HCT116 (cell line): ENCODE results near the gene F2R. TPM values are rescaled to one million over a fixed set of nuclear protein-coding genes. Genes with fewer than 3 reads are reported as not detected.

ENCODE experiments used
- ATAC-seq: fragments of 200-7000 bp; cut with Tn5 transposase; 2 replicates; pipeline ENCODE4 v1.9.1; 2020; ENCODE audit warnings: mild to moderate bottlenecking, moderate library complexity
- BruUV-seq: library from RNA; stranded (reverse); fragments of 400-500 nt; replicated peaks from 2 replicates; lab custom pipeline; 2021; lab: Mats Ljungman, UMichigan
- CTCF ChIA-PET: fragments of 300-600 bp; sonication (Branson Sonifier 250); formaldehyde crosslinking; loops from one replicate; lab custom pipeline; 2021; ENCODE audit warnings: antibody characterized with exemption; lab: Charles Lee
- POLR2A ChIA-PET: fragments of 300-600, 350-600 bp; sonication (Branson Sonifier 250); formaldehyde crosslinking; loops from one replicate; lab custom pipeline; 2021; ENCODE audit warnings: antibody characterized with exemption; lab: Charles Lee
- RAD21 ChIA-PET, 2 experiments: fragments of 300-600 bp; sonication (Branson Sonifier 250); formaldehyde crosslinking; loops; one replicate each; lab custom pipeline; 2023; ENCODE audit warnings: low total read pairs in 2 of 2; ENCODE audit not compliant: uncharacterized antibody in 2 of 2, unreplicated experiment in 2 of 2, low non-redundant PET in 1 of 2; lab: Charles Lee
- DNase-seq: peaks from one replicate; pipeline ENCODE4 v3.0.0-alpha.2; 2010; ENCODE audit warnings: low read depth, low spot score
- H2AFZ ChIP-seq: fragments of 200-600 bp; shearing (Covaris generic), sonication (generic); 2 replicates; pipeline ENCODE4 v1.6.1; 2017; ENCODE audit warnings: low read depth, mixed run types, mixed read lengths, antibody characterized with exemption, low read length; ENCODE audit not compliant: poor library complexity, severe bottlenecking
- H3K27ac ChIP-seq: 2 replicates; pipeline ENCODE4 v1.5.1; 2012; ENCODE audit warnings: low read depth, low read length
- H3K27me3 ChIP-seq: fragments of 200-600 bp; sonication (generic); 2 replicates; pipeline ENCODE4 v1.6.1; 2016; ENCODE audit warnings: mixed run types, low read length, mixed read lengths; ENCODE audit not compliant: insufficient read depth
- H3K36me3 ChIP-seq, 2 experiments: fragments of 200-500 bp in 1 of 2; fragments of 200-600 bp in 1 of 2; sonication (Bioruptor generic) in 1 of 2; sonication (generic) in 1 of 2; 2 replicates each; pipeline versions ENCODE4 v1.5.1 to v1.6.1; 2014 to 2016; ENCODE audit warnings: low read length in 2 of 2, inconsistent platforms in 1 of 2, mixed read lengths in 1 of 2, mixed run types in 1 of 2; ENCODE audit not compliant: insufficient read depth in 2 of 2, control insufficient read depth in 1 of 2
- H3K4me1 ChIP-seq, 2 experiments: fragments of 200-600 bp in 1 of 2; sonication (generic) in 1 of 2; 2 replicates each; pipeline versions ENCODE4 v1.5.1 to v1.6.1; 2012 to 2017; ENCODE audit warnings: low read length in 2 of 2, inconsistent platforms in 1 of 2, mild to moderate bottlenecking in 1 of 2, mixed read lengths in 1 of 2, mixed run types in 1 of 2, moderate library complexity in 1 of 2; ENCODE audit not compliant: insufficient read depth in 2 of 2, control insufficient read depth in 1 of 2
- H3K4me2 ChIP-seq: fragments of 200-600 bp; sonication (generic); 2 replicates; pipeline ENCODE4 v1.6.1; 2017; ENCODE audit warnings: mixed run types, low read length, mixed read lengths
- H3K4me3 ChIP-seq, 2 experiments: fragments of 200-600 bp in 1 of 2; sonication (generic) in 1 of 2; replicated peaks in 1 of 2; 2 replicates each; pipeline ENCODE4 v1.5.1; 2011 to 2016; ENCODE audit warnings: low read length in 2 of 2, control low read depth in 1 of 2, low read depth in 1 of 2, mild to moderate bottlenecking in 1 of 2, mixed read lengths in 1 of 2, mixed run types in 1 of 2
- H3K79me2 ChIP-seq: fragments of 200-600 bp; sonication (generic); 2 replicates; pipeline ENCODE4 v1.6.1; 2017; ENCODE audit warnings: mild to moderate bottlenecking, mixed run types, low read length, moderate library complexity, mixed read lengths; ENCODE audit not compliant: insufficient read depth
- H3K9ac ChIP-seq: fragments of 200-600 bp; sonication (generic); 2 replicates; pipeline ENCODE4 v1.6.1; 2016; ENCODE audit warnings: low read length, mixed read lengths
- H3K9me2 ChIP-seq: fragments of 200-600 bp; sonication (generic), shearing (Covaris generic); 2 replicates; pipeline ENCODE4 v1.6.1; 2017; ENCODE audit warnings: mixed run types, mild to moderate bottlenecking, moderate library complexity; ENCODE audit not compliant: insufficient read depth
- H3K9me3 ChIP-seq, 2 experiments: fragments of 200-500 bp in 1 of 2; fragments of 200-600 bp in 1 of 2; sonication (Bioruptor generic) in 1 of 2; sonication (generic) in 1 of 2; 2 replicates each; pipeline ENCODE4 v1.6.1; 2014 to 2017; ENCODE audit warnings: low read length in 2 of 2, mixed read lengths in 2 of 2, inconsistent platforms in 1 of 2, low read depth in 1 of 2, mild to moderate bottlenecking in 1 of 2, mixed run types in 1 of 2, moderate library complexity in 1 of 2; ENCODE audit not compliant: control insufficient read depth in 1 of 2, insufficient read depth in 1 of 2
- H4K20me1 ChIP-seq: fragments of 200-600 bp; sonication (generic), shearing (Covaris generic); 2 replicates; pipeline ENCODE4 v1.6.1; 2017; ENCODE audit warnings: mixed run types, mild to moderate bottlenecking, moderate library complexity; ENCODE audit not compliant: insufficient read depth
- EZH2 ChIP-seq: fragments of 200-600 bp; sonication (generic); IDR thresholded peaks from 2 replicates; pipeline ENCODE4 v1.6.1; 2017; ENCODE audit warnings: antibody characterized with exemption, mixed run types
- REST ChIP-seq: IDR thresholded peaks from 2 replicates; pipeline ENCODE4 v1.6.1; 2012; ENCODE audit warnings: low read depth
- intact Hi-C: fragments of 100-400 bp; cut with micrococcal nuclease; formaldehyde crosslinking; loops from 2 replicates; pipeline ENCODE4 v1.10.0; 2022
- total RNA-seq: library from RNA; stranded (reverse); gene quantifications from one replicate; pipeline ENCODE4 v1.2.1, GENCODE V29; 2021; ENCODE audit not compliant: unreplicated experiment

F2R gene
- total RNA-seq, 1 experiment from 2014 or later: 16.6 TPM

- Histone ChIP-seq H3K4me2 (peak overlapping the region; percentile 98), H3K9ac (peak overlapping the region; percentile 76), H3K36me3 (no peaks in the 10 kb centered on the region), H3K4me3 (peak overlapping the region; percentile 66 to 83), H4K20me1 (no peaks in the 10 kb centered on the region), H3K9me3 (no peaks in the 10 kb centered on the region), H3K27ac (peak overlapping the region; percentile 65; the same call in 1 of the 2 replicates), H3K4me1 (peaks cover 5 to 23% of the 10 kb centered on the region in 2 experiments; a peak in 3 of 4 replicates), H3K79me2 (peaks cover 15% of the 10 kb centered on the region)
- no TSS peak for BruUV-seq
- ATAC-seq: peak; percentile 9; the same call in 1 of the 2 replicates
- CTCF ChIA-PET: no interaction called here
- RAD21 ChIA-PET: no interaction called here
- POLR2A ChIA-PET: no interaction called here
- intact Hi-C loops: loop anchor here (1.0 to 5.0 kb wide), 2 partner anchors 56 to 300 kb away; no protein-coding TSS in a partner anchor
- no peak for TF ChIP-seq REST
- no peak for TF ChIP-seq EZH2
- TF ChIP-seq, all 23 proteins: peak for 0
- H3K9me2 ChIP-seq: no peaks in the 10 kb centered on the region
- no peak overlapping the region for H2AFZ ChIP-seq
- no peak for DNase-seq
- no peaks in the 10 kb centered on the region for H3K27me3 ChIP-seq
These were observed 681 bp downstream of the F2R start for GRCh38 chr5:76716456-76717157.
